NCI-H1694 treated with DMSO at 0.1 percent for 48 hours (cell line): ENCODE measurements around the gene INPP4B.

Experiments
- DNase-seq: peaks from one replicate; lab custom pipeline; 2025; lab: John Stamatoyannopoulos, UW

INPP4B gene

DNA sequence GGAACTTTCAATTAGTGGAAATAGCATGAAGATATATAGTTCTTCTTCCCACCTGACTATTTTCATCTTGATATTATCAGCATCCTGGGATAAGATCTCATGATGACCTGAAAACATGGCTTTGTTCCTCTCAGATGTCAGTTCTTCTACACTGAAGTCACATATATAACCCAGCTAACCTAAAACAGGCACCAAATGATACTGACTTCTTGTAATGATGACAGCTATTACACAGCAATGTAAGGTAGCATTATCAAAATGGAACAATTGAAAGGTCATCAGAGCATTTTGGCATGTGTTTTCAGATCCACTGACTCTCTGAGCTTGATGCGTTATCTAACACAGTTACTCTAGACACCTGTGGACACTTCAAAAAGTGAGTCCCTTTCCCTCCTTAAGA lies 469.9 kb downstream of the INPP4B start:
- no peak for DNase-seq

DNA sequence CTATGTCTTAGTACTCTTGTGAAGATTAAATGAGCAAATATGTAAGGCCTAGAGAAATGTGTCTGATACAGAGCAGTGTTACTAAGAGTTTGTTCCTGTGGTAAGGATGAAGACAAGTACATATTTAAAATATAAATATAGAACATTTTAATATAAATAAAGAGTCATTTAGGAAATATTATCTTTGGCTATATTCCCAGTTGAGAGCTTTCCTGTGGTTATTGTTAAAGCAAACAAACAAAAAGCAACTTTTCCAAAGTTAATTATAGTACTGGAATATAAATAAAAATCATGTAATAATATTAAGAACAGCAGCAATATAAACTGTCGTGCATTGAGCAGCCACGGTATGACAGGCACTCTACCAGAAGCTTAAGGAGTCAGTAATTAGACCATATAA lies 472.5 kb downstream of the INPP4B start:
- no peak for DNase-seq

DNA sequence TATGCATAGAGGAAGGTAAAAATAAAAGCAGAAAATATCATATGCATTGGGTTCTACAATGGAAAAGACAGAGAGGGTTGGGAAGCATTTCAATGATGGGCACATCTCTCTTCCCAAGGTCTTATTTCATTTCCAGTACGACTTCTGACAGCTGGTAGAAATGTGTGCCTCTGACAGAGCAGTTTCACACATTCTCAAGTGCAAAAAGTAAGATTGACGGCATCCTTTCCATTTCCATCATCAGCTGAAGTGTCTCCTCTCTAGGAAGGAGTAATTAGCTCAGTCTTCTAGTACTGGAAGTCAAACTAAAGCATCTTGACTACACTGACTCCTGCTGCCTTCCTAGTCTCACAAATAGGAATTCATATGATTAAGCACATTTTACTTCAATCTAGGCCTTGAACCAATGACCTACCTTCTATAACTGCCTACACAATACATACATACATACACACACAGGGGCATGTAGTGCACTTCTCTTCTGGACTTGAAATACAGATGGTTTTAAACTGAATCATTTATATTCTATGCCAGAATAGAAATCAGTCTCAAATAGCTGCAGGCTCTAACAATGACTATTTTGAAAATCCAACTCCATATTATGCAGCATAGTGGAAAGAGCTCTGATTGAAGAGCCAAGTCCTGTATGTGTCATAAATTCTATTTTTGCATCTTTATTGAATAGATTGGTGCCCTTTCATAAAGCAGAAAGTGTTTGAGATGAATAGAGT lies 473.4 kb downstream of the INPP4B start:
- no peak for DNase-seq

DNA sequence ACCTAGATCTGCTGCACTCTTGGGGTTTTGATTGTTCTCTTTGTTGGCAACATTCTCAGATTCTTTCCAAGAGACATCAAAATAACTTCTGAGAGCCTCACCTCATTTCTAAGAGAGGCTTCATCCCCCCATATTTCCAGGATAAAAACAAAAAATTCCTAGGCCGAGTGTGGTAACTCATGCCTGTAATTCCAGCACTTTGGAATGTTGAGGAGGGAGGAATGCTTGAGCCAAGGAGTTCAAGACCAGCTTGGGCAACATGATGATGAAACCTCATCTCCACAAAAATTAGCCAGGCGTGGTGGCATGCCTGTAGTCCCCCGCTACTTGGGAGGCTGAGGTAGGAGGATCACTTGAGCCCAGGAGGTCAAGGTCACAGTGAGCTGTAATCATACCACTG lies 477.0 kb downstream of the INPP4B start:
- no peak for DNase-seq

DNA sequence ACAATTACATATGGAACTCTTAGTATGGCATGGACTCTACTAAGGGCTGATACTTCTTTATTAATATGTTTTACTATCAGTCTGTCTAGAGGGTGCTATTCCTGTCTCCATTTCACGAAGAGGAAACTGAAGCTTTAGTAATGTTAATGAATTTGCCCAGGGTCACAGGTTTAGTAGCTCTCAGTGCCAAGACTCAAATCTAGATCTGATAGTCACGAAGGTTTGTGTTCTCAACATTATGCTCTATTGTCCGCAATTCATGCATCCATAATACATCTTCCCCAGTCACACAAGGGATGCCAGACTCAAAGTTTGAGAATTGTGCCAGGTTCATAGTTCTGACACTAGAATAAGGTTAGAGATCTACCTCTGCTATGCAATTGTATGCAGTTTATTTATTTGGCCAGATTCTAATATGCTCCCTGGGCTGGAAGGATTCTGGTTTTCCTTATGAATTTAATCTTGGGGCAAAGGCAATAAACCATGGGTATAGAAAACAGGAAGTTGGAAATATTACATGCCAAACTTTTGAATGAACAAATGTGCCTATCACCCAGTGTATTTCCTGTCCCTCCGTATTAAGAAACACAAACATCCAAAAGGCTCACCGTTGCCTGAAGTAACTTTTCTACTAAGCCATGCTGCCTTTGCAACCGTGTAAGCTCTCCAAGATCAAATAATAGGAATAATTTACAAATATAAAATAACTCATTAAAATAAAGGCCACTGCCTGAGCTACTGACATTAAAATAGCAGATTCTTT lies 478.5 kb downstream of the INPP4B start:
- DNase-seq = no peak

DNA sequence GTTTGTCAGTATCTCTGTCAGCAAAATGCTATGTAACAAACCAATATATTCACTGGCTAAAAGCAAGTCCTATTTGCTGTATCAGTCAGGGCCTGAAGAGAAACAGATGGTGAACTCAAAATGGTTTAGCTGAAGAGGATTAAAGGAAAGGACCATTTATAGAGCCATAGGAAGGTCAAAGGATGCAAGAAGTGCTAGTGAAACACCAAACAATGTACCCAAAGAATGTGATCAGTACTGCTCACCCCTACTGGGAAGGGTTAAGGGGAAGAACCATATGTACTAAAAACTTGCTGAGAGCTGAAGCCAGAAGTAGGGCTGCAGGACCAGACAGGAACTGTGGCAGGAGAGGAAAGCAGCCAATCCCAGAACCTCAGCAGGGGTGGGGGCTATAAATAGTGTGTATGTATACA lies 479.3 kb downstream of the INPP4B start:
- no peak for DNase-seq

DNA sequence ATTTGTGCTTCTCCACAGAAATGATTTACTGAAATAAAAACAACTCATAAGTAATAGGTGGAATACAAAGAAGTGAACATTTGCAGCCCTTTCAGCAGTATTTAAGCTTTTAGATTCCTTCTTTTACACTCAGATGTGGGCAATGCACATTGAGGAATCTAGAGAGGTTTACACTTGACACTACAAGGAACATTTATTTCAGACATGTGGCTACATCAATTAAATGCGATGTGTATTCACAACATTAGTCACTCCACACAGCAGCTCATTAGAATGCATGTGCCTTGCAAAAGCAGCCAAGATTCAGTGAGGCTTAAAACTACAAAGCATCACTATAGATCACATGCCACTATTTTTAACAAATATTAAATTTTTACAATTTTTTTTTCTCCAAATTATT lies 480.7 kb downstream of the INPP4B start:
- DNase-seq = no peak

DNA sequence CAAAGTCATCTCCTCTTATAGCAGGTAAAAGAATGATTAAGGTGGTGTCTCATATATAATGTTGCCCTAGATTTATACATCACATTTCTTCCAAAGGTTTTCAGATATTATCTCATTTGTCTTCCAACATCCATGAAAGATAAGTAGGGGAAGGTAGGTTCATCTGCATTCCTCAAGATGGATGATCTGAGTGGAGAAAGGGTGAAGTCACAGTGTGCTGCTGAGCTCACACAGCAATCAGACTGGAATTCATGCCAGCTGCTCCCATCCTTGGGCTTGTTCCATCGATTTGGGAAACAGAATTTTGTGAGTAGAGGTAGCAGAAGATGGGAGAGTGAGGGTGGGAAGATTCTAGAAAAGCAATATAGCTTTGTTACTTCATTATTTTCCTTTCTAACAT lies 482.4 kb downstream of the INPP4B start:
- no peak for DNase-seq

DNA sequence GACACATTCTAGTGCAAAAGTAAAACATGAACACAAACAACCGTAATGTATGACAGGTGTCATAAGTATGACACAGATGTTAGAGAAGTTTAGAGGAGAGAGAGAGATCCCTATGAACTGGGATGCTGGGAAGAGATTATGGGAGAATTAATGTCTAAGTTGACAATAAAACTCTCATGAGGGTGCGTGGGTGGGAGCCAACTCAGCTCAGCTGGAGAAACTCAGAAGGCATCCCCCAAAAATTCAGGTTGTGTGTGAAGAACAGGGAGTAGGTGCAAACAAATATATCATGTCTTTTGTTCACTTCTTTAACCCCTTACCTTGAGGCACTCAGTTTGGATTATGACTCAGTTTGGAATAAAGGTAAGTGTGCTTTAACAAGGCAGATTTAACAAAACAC lies 484.1 kb downstream of the INPP4B start:
- DNase-seq = no peak

DNA sequence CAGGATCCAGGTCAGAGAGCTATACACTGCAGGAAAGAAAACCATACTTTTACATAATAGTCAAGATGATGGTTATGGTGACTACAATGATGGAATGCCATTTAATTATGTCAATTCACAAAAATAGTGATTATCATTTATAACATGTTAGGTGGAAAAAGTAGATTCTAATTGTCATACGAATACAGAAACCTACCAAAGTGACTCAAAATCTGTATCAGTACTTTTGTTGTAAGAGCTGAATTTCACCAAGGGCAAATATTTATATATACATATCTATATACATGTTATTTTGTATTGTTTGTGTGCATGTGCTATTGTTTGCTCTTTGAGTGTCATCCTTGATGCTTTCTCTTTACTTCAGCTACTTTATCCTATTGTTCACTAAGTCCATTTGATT lies 485.4 kb downstream of the INPP4B start:
- no peak for DNase-seq

DNA sequence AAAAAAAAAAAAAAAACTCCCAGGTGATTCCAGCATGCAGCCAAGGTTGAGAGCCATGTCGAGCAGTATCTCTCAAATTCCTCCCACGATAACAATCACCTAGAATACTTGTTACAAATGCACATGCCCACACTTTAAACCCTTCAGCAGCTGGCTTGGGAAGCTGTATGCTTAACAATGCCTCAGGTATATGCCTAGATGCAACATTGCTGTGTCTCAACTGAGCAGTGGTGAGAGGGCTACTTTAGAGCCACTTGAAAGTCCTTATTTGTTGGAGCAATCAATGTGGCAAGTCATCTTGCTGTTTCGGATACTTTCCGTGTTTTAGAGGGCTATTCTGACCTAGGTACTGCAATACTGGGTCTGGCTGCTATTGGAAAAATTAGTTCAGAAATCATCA lies 487.4 kb downstream of the INPP4B start:
- DNase-seq = no peak

DNA sequence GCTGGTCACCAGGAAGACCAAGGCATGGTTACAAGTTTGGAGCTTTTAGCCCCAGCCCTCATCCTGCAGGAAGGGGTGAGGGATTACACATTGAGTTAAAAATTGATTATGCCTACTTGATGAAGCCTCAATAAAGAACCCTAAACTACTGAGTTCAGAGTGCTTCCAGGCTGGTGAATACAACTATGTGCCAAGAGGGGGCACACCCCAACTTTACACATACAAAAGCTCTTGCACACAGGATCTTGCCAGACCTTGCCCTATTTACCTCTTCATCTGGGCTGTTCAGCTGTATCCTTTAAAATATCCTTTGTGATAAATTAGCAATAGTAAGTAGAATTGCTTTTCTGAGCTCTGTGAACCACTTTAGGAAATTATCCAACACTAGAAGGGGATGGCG lies 489.3 kb downstream of the INPP4B start:
- no peak for DNase-seq

DNA sequence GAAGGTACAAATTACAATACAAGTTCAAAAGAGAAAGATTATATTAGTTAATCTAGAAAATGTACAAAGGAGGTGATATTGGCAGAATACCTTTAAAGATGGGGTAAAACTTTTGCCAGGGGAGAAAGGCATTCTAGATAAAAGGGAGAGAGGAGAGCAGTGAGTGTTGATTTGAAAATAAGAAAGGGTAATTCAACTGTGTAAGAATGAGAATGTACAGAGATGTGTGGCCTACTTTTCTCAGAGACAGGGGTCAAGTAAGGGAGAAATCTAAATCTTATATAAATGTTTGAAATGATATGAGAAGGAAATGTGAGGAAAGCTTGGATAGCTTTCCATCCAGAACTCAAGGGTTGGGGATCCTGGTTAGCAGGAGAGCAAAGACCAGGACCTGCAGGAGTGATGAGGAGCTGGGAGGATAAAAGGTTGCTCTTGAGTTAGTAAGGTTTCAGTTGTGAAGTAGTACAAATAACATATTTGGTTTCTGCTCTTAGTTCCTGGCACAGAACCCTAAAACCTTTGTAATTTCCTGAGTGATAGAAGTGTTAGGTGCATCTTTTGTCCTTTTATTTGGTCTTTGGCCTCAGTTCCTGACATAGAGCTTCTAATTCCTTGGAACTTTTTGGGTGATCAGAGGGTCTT lies 489.9 kb downstream of the INPP4B start:
- no peak for DNase-seq

DNA sequence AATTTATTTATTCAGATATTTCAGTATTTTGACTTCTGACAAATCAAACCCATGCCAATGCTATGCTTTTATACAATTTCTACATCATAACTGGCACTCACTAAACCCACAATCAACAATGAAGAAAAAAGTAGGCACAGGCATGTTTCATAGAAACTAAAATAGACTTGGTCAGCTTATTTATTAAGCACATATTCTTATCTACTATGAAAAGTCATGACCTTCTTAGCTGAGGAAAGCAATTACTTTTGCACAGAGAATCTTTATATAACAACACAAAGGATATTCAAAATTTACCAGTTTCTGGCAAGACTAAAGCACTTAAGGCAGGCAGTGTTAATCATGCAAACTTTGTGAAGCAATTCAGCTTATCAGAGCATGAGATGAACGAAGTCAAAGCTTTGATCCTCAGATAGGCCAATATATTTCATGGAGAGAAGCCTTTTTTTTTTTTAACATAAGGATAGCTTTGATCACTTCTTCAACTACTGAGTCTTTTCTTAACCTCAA lies 490.6 kb downstream of the INPP4B start:
- no peak for DNase-seq

DNA sequence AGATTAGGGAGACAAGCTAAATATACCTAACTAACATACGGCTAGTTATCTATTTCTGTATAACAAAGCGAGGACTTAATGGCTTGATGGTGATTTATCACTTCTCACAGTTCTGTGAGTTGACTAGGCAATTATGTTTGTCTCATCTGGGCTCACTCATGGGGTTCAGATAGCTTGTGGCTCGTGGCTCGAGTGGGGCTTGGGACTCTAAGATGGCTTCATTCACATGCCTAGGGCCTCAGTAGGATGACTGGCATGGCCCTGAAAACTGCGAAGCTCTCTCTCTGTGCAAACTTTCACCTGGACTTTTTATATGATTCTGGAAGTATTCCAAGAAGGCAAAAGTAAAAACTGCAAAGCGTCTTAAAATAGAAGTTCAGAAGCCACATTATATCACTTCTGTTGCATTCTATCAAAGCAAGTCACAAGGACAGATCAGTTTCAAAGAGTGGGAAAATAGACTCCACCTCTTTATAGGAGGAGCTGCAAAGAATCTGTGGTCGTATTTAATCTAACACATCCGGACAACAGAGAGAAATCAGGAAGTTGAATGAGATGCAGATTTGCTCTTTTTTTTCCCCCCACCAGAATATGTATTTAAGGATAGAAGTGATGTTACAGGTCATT lies 491.2 kb downstream of the INPP4B start:
- no peak for DNase-seq

DNA sequence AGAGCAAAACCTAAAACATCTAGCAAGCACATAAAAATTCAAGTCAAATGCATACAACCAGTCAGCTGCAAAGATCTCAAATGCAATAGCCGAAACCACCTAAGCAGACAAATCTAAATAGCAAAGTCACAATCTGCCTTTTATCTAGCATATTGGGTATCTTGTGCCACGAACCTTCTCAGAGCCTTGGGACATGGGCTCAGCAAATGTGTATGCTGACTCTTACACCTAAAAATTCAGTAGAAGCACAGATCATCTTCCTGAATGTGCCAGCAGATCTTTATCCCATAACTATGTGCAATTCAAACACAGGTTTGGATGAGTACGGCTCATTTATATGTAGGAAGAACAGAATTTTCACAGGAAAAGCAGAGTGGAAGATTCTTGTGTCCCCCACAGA lies 492.1 kb downstream of the INPP4B start:
- DNase-seq = no peak

DNA sequence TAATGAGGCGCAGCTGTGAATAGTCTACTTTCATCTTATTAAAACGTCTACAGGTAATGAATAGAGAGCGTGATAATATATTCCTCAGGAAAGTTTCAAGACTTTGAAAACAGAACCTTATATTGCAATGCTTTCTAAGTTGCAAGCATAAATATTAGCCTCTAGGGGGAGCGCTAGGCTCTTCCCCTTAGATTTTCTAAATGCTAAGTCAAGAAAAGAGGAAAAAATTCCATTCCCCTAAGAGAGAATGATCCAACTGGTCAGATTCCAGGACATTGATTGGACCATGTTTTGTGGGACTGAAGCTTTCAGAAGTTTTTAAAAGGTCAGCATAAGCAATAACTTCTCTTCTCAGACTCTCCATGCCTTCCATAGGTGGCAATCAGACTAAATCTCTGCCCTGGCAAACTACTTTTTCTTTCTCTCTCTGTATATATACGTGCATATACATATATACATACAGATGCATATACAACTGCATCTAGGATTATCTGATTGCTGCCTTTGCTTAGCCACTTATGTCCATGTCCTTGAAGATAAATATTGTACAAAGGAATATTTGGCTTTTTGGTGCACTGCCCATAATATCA lies 492.9 kb downstream of the INPP4B start:
- peak; percentile 1 for DNase-seq

DNA sequence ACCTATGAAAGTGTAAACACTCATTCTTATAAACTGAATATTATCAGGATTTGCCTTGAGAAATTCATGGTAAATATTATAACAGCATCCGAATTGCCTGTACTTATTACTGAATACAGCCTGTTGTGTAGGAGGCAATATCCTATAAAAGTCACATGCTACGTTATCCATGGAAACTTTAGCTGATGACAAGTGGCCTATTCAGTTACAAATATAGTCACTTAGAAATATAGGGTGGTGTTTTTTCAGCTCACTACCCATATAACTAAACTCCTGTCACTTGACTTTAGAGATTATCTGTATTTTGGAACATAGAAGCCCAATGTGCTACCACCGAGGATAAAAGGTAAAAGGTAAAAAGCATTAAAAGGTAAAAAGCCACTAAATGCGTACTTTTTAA lies 493.4 kb downstream of the INPP4B start:
- DNase-seq = no peak

DNA sequence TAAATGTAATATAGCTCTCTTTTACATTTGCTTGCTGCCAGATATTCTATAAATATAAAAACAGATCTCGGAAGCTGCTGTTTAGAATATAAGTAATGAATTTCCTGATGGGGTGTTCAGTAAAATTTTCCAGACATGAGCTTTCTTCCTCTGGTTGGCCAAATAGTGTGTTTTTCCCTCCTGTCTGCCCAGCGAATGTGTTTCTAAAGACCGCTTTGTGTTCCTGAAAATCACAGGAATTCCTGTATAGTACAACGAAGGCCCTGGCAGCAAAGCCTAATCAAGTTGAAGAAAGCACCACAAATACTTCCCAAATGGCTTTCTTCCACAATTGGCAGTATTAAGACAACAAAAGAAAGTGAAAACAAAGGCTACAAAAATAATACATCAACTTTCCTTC lies 494.1 kb downstream of the INPP4B start:
- DNase-seq = no peak

DNA sequence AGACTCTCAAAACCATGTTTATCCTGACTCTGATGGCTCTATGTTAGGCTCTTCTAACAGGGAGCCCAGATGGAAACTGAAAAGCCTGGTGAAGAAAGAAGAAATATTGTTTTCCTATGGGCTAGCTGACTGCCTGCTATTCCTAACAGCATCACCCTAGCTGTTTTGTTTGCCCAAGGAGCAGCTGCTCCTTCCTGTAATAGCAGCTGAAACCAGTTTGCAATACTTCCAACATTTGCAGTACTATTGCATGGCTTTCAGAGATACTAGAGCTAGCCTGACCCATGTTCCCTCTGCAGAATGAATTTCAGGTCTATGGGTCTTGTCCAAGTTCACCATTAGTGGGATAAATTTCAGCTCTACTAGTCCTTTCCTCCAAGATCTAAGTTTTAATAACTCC lies 495.2 kb downstream of the INPP4B start:
- DNase-seq = no peak

DNA sequence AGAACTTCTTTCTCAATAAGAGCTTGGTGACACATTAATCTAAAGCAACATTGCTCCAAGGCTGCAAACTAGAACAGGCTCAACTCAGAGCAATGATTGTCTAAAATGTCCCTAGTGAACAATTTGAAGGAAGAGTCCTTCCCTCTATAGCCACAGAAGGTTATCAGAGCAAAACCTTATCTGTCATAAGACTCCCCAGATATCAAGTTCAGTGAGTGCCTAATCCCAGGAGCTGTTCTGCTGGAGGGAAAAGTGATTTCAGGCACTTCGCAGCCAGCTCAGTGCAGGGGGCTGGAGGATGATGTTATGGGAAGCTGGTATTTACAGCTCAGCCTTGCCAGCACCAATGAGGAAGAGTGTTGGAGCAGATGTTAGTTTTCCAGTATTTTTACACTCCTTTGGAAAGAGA lies 497.5 kb downstream of the INPP4B start:
- DNase-seq = no peak

DNA sequence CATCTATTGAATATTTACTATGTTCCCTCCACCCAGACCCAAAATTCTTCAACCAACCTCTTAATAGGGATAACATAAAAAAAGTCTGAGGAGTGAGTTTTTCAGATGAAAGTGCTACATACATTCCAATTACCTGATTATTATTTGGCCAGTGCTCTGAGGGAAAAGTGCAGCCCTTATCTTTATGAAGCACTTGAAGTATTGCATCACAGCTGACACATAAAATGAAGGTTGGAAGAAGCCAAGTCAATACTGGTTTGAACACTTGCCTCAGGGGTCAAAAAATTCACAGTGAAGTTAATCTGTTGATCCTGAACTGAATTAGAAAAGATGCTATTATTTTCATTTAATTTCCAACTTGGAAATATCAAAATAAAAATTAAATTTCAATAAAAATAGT lies 498.9 kb downstream of the INPP4B start:
- DNase-seq = no peak
